Esophagus squamous epithelium (tissue), 5 donors: Measurements from ENCODE around the gene CDH18. TPM values are rescaled to one million over a fixed set of nuclear protein-coding genes. Genes with fewer than 3 reads are reported as not detected.
A peak's percentile ranks its signal among the peaks of the same experiment; 100 is the strongest.

ENCODE experiments used
- DNase-seq: peaks from one replicate; lab custom pipeline; 2025; lab: John Stamatoyannopoulos, UW
- H3K27ac ChIP-seq, 4 donors: fragments of 200-600 bp; sonication (generic); one replicate each; pipeline ENCODE4 v1.5.1; 2016 to 2019; ENCODE audit warnings: mild to moderate bottlenecking in 1 of 4
- H3K27me3 ChIP-seq, 4 donors: fragments of 200-600 bp; sonication (generic); 1 replicate in 3 of 4; 2 replicates in 1 of 4; pipeline versions ENCODE4 v1.5.1 to v1.6.0; 2017 to 2021; ENCODE audit warnings: antibody characterized with exemption in 1 of 4
- H3K36me3 ChIP-seq, 3 donors: fragments of 200-600 bp; sonication (generic); one replicate each; pipeline ENCODE4 v1.5.1; 2016 to 2019
- H3K4me1 ChIP-seq, 3 donors: fragments of 200-600 bp; sonication (generic); one replicate each; pipeline ENCODE4 v1.5.1; 2017 to 2019
- H3K4me3 ChIP-seq, 4 donors: fragments of 200-600 bp; sonication (generic); 1 replicate in 3 of 4; 2 replicates in 1 of 4; pipeline ENCODE4 v1.5.1; 2016 to 2019; ENCODE audit warnings: mild to moderate bottlenecking in 2 of 4, moderate library complexity in 1 of 4
- H3K9me3 ChIP-seq, 3 donors: fragments of 200-600 bp; sonication (generic); one replicate each; pipeline ENCODE4 v1.5.1; 2016 to 2019
- POLR2A ChIP-seq, 4 donors: fragments of 450-650 bp; IDR thresholded peaks; one replicate each; pipeline ENCODE4 v1.6.1; 2017; ENCODE audit warnings: antibody characterized with exemption in 4 of 4, mild to moderate bottlenecking in 4 of 4, moderate library complexity in 3 of 4
- WGBS, 2 donors: methylation state at CpG; one replicate each; pipeline ENCODE4 v1.1.5; 2018; 5-methylcytosine and 5-hydroxymethylcytosine counted together
- intact Hi-C: fragments of 100-400 bp; cut with DNase I; formaldehyde crosslinking; loops from one replicate; pipeline ENCODE4 v1.15.0; 2022
- total RNA-seq, 4 donors: library from RNA; depleted of rRNA; stranded (reverse); fragments of >200 nt; gene quantifications; one replicate each; pipeline ENCODE4 v1.1.0, GENCODE V29; 2016
- TF ChIP-seq, protein P1 (sequence below), 6 experiments: fragments of 450-650 bp in 4 of 6; fragments of 200-600 bp in 2 of 6; sonication (generic) in 2 of 6; IDR thresholded peaks; one replicate each; pipeline ENCODE4 v1.5.1; 2016 to 2019; ENCODE audit warnings: antibody characterized with exemption in 6 of 6, mild to moderate bottlenecking in 4 of 6, moderate library complexity in 4 of 6
- donor health status: DM: yes; HTN: yes; CAD: no.

Gene CDH18
- total RNA-seq, 4 donors from 2014 or later = not detected

DNA sequence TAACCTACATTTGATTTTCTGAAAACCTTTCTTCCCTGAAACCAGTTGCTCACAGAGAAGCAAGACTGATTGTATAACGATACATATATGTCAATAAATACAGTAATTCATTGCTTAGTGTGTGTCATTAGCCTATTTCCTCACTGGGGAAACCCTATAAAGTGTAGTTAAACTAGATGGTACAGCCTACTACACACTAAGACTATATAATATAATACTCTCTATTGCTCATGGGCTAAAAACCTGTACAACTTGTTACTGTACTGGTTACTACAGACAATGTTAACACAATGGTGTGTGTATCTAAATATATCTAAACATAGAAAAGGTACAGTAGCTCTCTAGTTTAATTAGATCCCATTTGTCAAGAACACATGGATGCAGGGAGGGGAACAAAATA, 181.2 kb downstream of the CDH18 start:
- H3K27me3 ChIP-seq = no peaks in the 10 kb centered on the region
- no peaks in the 10 kb centered on the region for H3K36me3 ChIP-seq

DNA sequence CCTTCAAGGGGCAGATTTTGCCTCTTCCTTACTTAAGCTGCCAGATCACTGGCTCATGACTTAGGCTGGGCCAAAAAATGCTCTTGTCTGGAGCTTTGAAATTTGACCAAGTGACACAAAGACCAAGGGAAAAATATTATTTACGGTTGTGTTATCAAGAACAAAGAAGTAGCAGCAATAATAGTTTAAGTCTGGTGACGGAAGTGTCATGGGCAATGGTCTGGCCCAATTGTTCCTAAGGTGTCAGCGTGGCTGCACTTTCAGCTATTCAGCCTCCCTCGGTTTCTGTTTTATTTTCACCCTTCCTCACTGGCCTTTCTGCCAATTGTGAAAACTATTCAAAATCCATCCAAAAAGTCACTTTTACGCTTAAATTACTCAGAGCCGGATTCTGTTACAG, 185.3 kb downstream of the CDH18 start:
- no peak for TF ChIP-seq POLR2A (IDR thresholded peaks at IDR 0.05)
- TF ChIP-seq, protein P1, sequence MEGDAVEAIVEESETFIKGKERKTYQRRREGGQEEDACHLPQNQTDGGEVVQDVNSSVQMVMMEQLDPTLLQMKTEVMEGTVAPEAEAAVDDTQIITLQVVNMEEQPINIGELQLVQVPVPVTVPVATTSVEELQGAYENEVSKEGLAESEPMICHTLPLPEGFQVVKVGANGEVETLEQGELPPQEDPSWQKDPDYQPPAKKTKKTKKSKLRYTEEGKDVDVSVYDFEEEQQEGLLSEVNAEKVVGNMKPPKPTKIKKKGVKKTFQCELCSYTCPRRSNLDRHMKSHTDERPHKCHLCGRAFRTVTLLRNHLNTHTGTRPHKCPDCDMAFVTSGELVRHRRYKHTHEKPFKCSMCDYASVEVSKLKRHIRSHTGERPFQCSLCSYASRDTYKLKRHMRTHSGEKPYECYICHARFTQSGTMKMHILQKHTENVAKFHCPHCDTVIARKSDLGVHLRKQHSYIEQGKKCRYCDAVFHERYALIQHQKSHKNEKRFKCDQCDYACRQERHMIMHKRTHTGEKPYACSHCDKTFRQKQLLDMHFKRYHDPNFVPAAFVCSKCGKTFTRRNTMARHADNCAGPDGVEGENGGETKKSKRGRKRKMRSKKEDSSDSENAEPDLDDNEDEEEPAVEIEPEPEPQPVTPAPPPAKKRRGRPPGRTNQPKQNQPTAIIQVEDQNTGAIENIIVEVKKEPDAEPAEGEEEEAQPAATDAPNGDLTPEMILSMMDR (IDR thresholded peaks at IDR 0.05) = no peak
- H3K9me3 ChIP-seq = no peaks in the 10 kb centered on the region
- H3K4me3 ChIP-seq = no peak overlapping the region
- DNase-seq = no peak
- 83 to 89% methylated on average over 6 of the region's 6 CpGs for WGBS, 2 donors
- H3K27me3 ChIP-seq = no peaks in the 10 kb centered on the region
- no peak overlapping the region for H3K27ac ChIP-seq
- intact Hi-C loops = no loop called here
- H3K4me1 ChIP-seq = no peaks in the 10 kb centered on the region
- H3K36me3 ChIP-seq = no peaks in the 10 kb centered on the region

More for the DNA sequence above, 181.2 kb downstream of the CDH18 start:
- Histone ChIP-seq H3K27ac (no peak overlapping the region), H3K9me3 (no peaks in the 10 kb centered on the region), H3K4me1 (no peaks in the 10 kb centered on the region), H3K4me3 (no peak overlapping the region)
- DNase-seq = no peak
- intact Hi-C loops = no loop called here
- 61% methylated on average over 1 of the region's 1 CpG for WGBS, 2 donors
- TF ChIP-seq POLR2A (IDR thresholded peaks at IDR 0.05) = no peak
- TF ChIP-seq, protein P1 (IDR thresholded peaks at IDR 0.05) = no peak

DNA sequence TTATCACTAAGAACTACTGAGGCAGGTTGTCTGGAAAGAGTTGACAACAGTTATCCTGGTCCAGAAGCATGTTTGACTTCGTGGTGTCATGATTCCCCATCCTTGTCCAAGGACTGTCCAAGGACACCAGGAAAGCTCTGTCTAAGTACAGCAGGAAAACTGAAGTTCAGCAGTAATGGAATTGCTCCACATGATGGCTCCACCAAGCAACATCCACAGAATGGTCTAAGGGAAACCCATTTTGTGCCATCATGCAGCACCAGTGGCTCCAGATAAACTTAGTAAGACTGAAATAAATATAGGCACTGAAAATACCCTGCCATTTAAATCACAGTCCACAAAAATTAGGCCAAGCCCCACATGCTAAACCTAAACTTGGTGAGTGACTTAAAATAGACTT, 192.8 kb downstream of the CDH18 start:
- no peak for DNase-seq
- Histone ChIP-seq H3K36me3 (no peaks in the 10 kb centered on the region), H3K4me1 (no peaks in the 10 kb centered on the region), H3K4me3 (no peak overlapping the region), H3K27me3 (no peaks in the 10 kb centered on the region), H3K27ac (no peak overlapping the region), H3K9me3 (no peaks in the 10 kb centered on the region)
- TF ChIP-seq, protein P1 (IDR thresholded peaks at IDR 0.05) = peak in 1 of 6 experiments; percentile 11
- no peak for TF ChIP-seq POLR2A (IDR thresholded peaks at IDR 0.05)
- intact Hi-C loops = no loop called here
- whole genome bisulfite sequencing, 2 donors = 17 to 42% methylated on average over 1 of the region's 1 CpG

DNA sequence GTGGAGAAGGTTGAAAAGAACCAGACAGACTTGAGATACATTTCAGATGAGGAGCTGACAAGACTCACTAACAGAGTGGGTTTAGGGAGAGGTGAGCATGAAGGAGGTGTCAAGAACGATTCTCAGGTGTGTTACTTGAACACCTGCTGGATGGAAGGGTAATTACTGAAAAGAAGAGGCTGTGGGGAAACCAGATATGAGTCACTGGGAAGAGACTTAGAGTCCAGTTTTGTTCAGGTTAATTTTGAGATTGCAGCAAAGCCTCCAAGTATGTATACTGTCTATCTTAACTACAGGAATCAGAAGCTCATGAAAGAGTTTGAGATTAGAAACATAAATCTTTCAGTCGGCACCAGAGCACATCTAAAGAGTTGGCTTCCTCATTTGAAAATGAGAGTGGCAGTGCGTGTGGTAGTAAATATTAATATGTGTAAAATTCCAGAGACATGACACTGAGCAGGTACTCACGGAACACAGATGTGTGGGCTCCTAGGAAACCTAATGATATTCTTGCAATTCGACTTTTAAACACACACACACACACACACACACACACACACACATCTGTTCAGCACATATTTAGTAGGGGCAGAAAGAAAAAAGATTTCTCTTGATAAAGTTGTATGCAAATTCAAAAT, 197.1 kb downstream of the CDH18 start:
- Histone ChIP-seq H3K27me3 (no peaks in the 10 kb centered on the region), H3K36me3 (no peaks in the 10 kb centered on the region), H3K27ac (no peak overlapping the region), H3K4me1 (no peaks in the 10 kb centered on the region), H3K4me3 (no peak overlapping the region), H3K9me3 (no peaks in the 10 kb centered on the region)
- DNase-seq = no peak
- TF ChIP-seq, protein P1 (IDR thresholded peaks at IDR 0.05) = no peak
- TF ChIP-seq POLR2A (IDR thresholded peaks at IDR 0.05) = no peak
- intact Hi-C loops = no loop called here
- WGBS, 2 donors = 30 to 50% methylated on average over 5 of the region's 5 CpGs

DNA sequence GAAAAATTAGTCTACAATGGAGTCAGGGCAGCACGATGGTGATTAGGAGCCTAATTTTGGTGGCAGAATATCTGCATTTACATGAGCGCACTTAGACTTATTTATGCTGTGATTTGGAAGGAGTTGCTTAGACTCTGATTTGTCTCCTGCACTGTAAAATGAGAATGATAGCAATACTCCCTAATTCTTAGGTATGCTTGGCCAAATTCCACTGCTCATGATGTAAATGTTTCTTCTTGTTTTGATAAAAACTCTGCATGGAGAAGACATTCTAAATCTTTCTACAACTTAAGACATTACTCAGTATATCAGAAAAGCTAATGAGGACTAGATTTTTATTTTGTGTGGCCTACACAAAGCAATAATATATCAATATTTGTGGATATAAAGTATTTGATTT, 205.4 kb downstream of the CDH18 start:
- WGBS, 2 donors = 74 to 84% methylated on average over 2 of the region's 2 CpGs
- intact Hi-C loops = no loop called here
- no peaks in the 10 kb centered on the region for H3K36me3 ChIP-seq
- no peak overlapping the region for H3K27ac ChIP-seq
- H3K27me3 ChIP-seq = no peaks in the 10 kb centered on the region
- TF ChIP-seq, protein P1 (IDR thresholded peaks at IDR 0.05) = no peak
- no peak for TF ChIP-seq POLR2A (IDR thresholded peaks at IDR 0.05)
- no peaks in the 10 kb centered on the region for H3K4me1 ChIP-seq
- H3K9me3 ChIP-seq = no peaks in the 10 kb centered on the region
- no peak overlapping the region for H3K4me3 ChIP-seq
- DNase-seq = no peak
